HG02938 (cell line): ENCODE results near the gene CRCP.

Source experiments
- ATAC-seq: cut with Tn5 transposase; IDR thresholded peaks from one replicate; pipeline ENCODE4 v1.9.1; 2021; ENCODE audit warnings: mild to moderate bottlenecking, moderate library complexity; ENCODE audit not compliant: unreplicated experiment

The CRCP gene

GRCh38 chr7:66187905-66188304 lies 73.3 kb downstream of the CRCP start:
- no peak for ATAC-seq

DNA sequence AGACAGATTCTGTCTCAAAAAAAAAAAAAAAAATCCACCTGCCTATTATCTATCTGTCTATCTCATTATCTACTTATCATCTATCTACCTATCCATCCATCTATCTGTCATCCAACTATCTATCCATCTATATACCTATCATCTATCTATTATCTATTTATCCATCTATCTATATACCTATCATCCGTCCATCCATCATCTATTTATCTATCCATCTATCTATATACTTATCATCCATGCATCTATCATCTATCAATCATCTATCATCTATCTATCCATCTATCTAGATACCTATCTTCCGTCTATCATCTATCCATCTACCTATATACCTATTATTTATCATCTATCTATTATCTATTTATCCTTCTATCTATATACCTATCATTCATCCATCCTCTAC lies 74.0 kb downstream of the CRCP start:
- ATAC-seq, result no peak

- ATAC-seq, result no peak
Measured at GRCh38 chr7:66189695-66190503, 75.3 kb downstream of the CRCP start.

GRCh38 chr7:66190504-66190857 lies 75.8 kb downstream of the CRCP start:
- no peak for ATAC-seq

- no peak for ATAC-seq
Measured at GRCh38 chr7:66193146-66193725, 78.6 kb downstream of the CRCP start.

DNA sequence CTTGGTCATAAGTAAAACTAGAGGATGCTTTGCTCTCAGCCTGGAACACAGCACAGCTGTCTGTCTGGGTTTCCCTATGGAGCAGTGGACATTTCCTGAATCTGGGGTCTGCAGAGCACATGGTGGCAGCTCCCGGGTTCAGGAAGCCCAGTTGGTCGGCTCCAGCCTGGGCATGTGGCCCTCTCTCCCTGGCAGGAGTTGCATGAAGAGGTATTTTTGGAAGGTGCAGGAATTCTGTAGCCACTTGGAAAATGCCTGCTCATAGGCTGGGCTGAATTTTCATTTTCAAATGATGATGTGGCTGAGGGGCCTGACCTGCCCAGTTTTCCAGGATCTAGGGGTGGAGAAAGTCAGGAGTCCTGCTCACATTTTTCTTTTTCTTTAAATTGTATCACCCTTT lies 83.8 kb downstream of the CRCP start:
- ATAC-seq, result no peak

DNA sequence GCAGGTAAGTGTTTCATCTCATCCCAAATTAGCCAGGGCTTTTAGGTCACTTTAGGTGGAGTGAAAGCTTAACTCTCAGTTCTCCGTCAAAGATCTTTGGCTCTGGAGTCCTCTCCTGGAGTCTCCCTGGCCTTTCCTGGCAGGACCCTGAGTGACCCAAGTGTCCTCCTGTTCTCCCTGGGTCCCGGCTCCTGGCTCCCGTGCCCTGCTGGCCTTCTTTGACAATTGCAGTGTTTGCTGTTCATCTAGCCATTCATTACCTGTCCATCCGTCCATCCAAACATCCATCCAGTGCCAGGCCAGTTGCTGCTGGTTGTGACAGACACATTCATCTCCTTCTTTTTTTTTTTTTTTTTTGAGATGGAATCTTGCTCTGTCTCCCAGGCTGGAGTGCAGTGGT lies 84.3 kb downstream of the CRCP start:
- no peak for ATAC-seq

GRCh38 chr7:66202441-66202840 lies 87.8 kb downstream of the CRCP start:
- ATAC-seq, result no peak
